OCI-LY3 (cell line): Measurements from ENCODE around the gene DELE1.

Source experiments
- EZH2phosphoT487 ChIP-seq: fragments of 200-600 bp; shearing (Covaris generic); IDR thresholded peaks from 2 replicates; pipeline ENCODE4 v1.6.1; 2018; ENCODE audit warnings: antibody characterized with exemption, mixed run types, low read depth
- TF ChIP-seq, protein P1 (sequence below): fragments of 200-600, 300-600 bp; sonication (generic); IDR thresholded peaks from 2 replicates; pipeline ENCODE4 v1.5.1; 2014; ENCODE audit warnings: antibody characterized with exemption, low read length, low read depth

DNA sequence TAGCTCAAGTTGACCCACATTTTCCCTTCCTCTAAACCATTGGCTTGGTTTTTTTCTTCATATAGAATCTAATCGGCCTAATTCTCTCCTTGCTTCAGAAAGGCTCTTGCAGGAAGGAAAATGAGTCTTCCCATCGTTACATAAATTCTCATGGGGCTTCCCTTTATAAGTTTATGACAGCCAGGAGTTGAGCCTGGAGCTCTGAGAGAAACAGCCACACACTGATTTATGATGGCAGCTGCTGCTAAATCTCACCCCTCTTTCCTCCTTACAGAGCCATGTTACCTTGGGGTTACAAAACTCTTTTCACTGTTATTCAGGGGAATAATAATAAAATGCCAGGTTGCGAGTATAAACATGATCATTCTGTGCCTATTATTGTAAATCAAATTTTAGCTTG is 40.0 kb downstream of the DELE1 start:
- TF ChIP-seq, protein P1, sequence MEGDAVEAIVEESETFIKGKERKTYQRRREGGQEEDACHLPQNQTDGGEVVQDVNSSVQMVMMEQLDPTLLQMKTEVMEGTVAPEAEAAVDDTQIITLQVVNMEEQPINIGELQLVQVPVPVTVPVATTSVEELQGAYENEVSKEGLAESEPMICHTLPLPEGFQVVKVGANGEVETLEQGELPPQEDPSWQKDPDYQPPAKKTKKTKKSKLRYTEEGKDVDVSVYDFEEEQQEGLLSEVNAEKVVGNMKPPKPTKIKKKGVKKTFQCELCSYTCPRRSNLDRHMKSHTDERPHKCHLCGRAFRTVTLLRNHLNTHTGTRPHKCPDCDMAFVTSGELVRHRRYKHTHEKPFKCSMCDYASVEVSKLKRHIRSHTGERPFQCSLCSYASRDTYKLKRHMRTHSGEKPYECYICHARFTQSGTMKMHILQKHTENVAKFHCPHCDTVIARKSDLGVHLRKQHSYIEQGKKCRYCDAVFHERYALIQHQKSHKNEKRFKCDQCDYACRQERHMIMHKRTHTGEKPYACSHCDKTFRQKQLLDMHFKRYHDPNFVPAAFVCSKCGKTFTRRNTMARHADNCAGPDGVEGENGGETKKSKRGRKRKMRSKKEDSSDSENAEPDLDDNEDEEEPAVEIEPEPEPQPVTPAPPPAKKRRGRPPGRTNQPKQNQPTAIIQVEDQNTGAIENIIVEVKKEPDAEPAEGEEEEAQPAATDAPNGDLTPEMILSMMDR: no peak
- no peak for TF ChIP-seq EZH2phosphoT487
